HG03060 (cell line): ENCODE data around the gene PDIA5.

Experiments
- ATAC-seq: cut with Tn5 transposase; IDR thresholded peaks from one replicate; pipeline ENCODE4 v1.9.1; 2021; ENCODE audit warnings: low read depth, moderate number of reproducible peaks; ENCODE audit not compliant: unreplicated experiment

PDIA5 gene

DNA sequence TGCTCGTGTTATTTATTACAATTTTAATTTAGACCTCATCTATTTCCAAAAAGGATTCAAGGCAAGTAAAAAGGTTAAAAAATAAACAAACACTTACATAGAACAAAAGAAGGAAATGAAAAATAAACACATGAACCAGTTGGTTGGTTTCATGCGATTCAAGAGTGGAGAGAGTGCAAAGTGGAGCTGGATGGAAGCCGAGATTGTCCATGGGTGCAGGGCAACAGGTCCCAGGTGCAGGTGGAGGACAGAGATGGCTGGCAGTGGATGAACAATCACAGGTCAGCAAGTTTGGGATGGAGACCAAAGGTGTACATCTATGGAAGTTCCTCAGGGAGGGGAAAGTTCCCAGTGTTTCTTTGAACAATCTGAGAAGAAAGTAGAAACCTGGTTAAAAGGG, 27.6 kb upstream of the PDIA5 start:
- ATAC-seq = no peak

DNA sequence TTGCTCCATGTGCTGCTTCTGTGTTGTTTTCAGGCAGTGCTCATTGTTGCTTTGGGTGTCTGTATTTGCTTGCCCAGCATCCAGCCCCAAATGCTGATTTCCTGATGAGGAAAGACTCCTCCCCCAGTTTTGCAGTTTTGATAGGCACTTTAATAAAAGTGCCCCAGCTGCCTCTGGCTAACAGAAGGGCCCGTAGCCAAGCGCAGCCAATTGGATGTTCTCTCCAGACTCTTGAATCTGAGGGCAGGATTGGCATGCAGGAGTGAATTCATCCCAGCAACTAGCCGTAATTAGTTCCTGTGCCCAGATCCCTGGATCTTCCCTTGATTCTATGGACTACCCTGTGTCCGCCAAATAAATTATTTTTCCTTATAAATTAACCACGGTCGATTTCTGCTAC, 24.4 kb upstream of the PDIA5 start:
- no peak for ATAC-seq

DNA sequence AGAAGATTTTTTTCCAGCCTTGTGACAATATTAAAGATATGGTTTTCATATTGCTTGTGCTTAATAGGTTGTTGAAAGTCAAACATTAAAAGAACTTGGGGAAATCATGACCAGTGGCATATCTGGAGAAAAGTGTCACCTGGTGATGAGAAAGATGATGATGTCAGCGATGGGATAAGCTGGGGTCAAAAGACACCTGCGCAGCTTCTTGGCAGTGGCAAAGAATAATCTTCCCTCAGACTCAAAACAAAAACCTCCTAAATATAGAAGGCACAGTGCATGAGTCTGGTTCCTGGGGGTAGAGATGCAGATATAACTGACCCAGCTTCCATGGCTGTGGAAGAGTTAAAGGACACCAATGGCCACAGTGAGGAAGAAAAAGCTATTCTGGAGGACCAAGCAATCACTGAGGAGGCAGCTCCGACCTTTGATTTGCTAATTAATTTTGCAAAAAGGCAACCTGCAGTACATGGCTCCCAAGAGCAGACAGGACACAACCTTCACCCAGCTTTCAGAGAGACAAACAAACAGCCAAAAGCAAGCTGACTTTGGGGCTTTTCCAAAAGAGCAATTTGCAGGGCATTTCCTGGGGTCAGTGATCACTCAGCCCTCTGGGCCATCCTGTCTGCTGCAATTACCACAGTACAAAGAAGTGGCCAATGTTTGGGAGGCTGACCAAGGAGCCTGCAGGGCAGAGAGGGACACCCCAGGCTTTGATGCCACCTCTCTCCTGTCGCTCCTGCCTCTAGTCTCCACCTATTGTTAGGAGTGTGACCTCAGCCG, 21.7 kb upstream of the PDIA5 start:
- ATAC-seq = no peak

- ATAC-seq = no peak
These were observed 20.4 kb upstream of the PDIA5 start for GRCh38 chr3:123046262-123047061.

DNA sequence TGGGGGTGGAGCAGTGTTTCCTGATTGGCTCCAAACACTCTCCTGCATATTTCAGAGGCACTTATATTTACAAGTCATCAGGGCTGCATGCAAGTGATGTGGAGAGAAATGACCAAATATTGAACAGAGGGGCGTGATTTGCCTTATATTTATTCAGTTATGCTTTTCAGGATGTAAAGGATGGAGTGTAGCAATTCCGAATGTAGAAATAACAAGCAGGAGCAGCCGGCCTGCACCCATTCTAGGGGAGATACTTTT, 19.8 kb upstream of the PDIA5 start:
- ATAC-seq = no peak

DNA sequence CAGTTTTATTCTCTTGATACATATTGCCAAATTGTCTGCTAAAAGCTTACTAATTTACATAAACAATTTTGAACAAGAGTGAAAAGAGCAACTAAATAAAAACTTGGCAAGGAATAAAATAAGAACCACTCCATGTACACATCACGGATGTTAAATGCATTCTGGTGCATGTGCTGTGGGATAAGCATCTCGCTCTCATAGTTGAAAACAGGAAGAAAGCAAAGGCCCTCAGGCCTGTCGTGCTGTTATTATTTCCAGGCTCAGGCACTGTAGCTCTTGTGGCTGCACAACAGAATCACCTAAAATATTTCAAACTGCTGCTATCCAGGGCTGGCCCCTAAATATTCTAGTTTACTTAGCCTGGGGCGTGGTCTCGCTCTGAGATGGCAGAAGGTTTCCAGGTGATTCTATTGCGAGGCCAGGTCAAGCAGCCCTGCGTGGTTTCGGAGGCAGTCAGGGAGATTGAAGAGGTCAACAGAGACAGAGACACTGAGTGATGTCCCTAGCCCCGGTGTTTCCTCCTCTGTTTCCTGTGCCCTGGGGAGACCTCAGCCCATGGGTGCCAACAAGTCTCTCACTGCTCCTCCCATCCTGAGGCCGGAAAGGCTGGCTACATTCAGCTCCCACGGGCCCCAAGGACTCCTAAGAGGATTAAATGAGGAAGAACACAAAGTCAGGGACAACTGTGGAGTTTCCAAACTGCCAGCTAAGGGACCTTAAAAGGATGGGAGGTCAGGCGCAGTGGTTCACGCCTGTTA, 18.2 kb upstream of the PDIA5 start:
- ATAC-seq = no peak

DNA sequence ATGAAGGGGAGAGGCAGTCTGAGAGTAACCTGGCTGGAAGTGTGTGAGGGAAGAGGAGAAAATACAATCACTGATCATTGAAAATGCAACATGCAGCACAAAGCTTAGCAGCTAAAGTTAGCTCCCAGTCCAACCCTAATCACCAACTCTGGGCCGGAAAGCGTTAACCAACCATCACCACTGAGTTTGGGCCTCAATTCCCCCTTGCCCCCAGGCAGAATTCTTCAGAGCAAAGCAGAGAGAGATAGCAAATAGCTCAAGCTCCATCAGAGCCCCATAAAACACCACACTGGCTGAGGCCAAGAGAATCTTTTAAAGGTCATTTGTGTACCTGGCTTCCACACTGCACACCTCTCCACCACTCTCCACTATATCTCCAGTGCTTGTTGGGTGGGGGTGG, 16.2 kb upstream of the PDIA5 start:
- no peak for ATAC-seq

- no peak for ATAC-seq
These were observed 13.7 kb upstream of the PDIA5 start for GRCh38 chr3:123053107-123053506.

DNA sequence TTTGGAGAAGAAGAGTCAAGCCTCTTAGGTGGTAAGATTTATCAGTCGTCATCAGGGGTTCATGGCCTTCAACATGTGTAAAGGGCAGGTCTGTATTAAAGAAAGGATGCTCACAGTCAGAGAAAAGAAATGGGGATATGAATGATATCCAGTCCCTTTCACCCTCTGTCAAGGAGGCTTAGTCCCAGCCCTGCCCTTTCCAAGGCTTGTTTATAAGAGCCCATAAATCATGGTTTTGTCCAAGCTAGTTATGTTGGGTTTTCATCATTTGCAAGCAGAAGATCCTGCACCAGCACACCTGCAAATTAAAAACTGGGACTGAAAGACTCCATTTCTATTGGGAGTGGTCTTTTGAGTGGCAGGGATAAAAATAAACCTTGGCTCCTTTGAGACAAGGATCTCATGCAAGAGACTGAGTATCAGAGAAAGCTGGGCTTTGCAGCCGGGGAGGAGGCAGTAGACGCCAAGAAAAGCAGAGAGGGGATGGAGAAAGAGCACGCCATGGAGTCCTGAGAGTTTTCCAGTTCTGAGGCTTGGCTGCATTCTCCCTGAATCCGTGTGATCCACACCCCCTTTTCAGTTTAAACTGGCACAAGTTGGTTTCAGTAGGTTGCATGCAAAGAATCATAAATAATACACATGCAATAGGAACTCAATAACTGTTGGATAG, 12.6 kb upstream of the PDIA5 start:
- ATAC-seq = no peak

- no peak for ATAC-seq
These were observed 11.9 kb upstream of the PDIA5 start for GRCh38 chr3:123054931-123055330.

GRCh38 chr3:123055352-123055751, 11.5 kb upstream of the PDIA5 start:
- ATAC-seq = no peak

GRCh38 chr3:123058505-123058904, 8.3 kb upstream of the PDIA5 start:
- no peak for ATAC-seq

- ATAC-seq = no peak
These were observed 6.8 kb upstream of the PDIA5 start for GRCh38 chr3:123060054-123060453.

- ATAC-seq = no peak
These were observed 5.0 kb upstream of the PDIA5 start for GRCh38 chr3:123061856-123062255.

DNA sequence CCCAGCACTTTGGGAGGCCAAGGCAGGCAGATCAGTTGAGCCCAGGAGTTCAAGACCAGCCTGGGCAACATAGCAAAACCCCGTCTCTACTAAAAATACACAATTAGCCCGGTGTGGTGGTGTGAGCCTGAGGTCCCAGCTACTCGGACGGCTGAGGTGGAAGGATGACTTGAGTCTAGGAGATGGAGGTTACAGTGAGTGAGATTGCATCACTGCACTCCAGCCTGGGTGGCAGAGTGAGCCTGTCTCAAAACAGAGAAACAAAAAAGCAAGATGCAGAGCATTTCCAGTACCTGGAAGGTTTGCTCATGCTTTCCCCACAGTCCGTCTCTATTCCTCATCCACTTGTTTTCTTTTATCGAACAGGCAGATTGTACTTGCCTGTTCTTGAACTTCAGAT, 3.8 kb upstream of the PDIA5 start:
- no peak for ATAC-seq

DNA sequence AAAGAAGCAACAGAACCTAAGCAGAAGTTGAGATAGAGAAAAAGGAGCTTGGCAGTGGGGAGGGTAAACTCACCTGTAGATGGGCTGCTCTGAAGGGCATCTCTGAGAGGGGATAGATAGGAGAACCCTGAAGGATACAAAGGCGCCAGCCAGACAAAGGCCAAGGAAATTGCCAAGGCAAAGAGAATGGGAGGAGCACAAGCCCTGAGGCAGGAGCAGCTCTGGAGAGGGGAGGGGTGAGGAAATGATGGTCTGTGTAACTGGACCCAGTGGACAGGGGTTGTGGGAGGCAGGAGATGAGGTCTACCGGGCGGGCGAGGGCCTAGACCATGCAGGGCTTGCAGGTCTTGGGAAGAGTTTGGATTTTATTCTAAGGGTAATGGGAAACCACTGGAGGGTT, 2.3 kb upstream of the PDIA5 start:
- no peak for ATAC-seq

DNA sequence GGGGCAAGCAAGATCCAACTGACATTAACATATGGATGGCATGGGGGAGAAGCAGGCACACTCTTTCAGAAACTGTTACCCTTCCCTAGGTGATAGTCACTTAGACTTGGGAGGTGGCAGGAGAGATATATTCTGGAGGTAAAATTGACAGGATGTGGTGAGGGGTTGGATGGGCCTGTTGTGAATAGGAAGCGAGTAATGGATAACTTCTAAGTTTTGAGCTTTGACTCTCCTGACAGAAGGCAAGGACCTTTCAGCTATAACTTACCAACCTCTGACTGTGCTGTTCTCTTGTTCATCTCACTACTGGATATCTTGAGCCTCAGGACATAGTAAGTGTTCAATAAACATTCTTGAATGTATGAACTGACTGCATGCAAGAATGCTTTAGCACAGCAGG, 1.9 kb upstream of the PDIA5 start:
- no peak for ATAC-seq

DNA sequence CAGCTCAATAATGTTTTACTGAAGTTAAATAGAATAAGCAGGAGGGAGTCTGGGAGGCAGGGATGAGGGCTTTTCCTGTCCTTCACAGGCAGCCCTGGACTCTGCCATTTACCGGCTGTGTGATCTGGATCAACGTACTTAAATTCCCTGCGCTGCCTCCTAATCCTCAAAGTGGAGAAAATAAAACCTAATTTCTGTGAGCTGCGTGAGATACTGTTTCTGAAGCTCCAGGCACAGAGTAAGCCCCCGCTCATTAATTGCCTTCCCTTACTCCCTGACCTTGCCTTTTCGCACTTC, 278 bp upstream of the PDIA5 start:
- no peak for ATAC-seq

GRCh38 chr3:123067689-123068600, 1.1 kb downstream of the PDIA5 start:
- peak; percentile 19 for ATAC-seq
